ENCODE data around the gene BTBD2.

DNA sequence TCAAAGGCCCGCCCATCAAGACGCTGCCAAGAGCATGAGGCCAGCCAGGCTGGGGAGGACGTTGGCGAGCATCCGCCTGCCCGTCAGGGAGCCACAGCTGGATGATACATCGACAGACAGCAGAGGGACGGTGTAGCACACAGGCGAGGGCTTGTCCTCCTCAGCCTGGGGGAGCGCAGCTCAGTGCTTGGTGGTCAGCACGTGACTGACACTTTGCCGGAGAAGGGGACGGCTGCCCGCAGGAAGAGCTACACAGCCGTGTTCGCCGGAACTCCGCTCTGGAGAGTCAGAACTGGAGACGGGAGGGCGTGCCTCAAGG lies 40.4 kb downstream of the BTBD2 start:
- TF ChIP-seq, protein P1, sequence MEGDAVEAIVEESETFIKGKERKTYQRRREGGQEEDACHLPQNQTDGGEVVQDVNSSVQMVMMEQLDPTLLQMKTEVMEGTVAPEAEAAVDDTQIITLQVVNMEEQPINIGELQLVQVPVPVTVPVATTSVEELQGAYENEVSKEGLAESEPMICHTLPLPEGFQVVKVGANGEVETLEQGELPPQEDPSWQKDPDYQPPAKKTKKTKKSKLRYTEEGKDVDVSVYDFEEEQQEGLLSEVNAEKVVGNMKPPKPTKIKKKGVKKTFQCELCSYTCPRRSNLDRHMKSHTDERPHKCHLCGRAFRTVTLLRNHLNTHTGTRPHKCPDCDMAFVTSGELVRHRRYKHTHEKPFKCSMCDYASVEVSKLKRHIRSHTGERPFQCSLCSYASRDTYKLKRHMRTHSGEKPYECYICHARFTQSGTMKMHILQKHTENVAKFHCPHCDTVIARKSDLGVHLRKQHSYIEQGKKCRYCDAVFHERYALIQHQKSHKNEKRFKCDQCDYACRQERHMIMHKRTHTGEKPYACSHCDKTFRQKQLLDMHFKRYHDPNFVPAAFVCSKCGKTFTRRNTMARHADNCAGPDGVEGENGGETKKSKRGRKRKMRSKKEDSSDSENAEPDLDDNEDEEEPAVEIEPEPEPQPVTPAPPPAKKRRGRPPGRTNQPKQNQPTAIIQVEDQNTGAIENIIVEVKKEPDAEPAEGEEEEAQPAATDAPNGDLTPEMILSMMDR (IDR thresholded peaks at IDR 0.05), result no peak
- TF ChIP-seq POLR2A (IDR thresholded peaks at IDR 0.05) (no peak), EP300 (IDR thresholded peaks at IDR 0.05) (no peak)
